HAP-1 (cell line): ENCODE results near the gene NPC2.
"Not testable (repeated sequence)": the region's sequence is repeated elsewhere in the genome, so short reads cannot be mapped to it uniquely, and the experiment has no call there.

Experiments
- DNase-seq, 2 experiments: peaks; one replicate each; pipeline ENCODE4 v3.0.0-alpha.2; 2016 to 2020; ENCODE audit warnings: low spot score in 2 of 2
- H3K27me3 ChIP-seq: fragments of 250-450 bp; sonication (Bioruptor Pico); 2 replicates; pipeline ENCODE4 v1.5.1; 2020; ENCODE audit warnings: low read depth, mild to moderate bottlenecking, moderate library complexity
- H3K36me3 ChIP-seq: fragments of 250-450 bp; sonication (Bioruptor Pico); replicated peaks from 2 replicates; pipeline ENCODE4 v1.5.1; 2020; ENCODE audit warnings: mild to moderate bottlenecking
- H3K4me1 ChIP-seq: fragments of 250-450 bp; sonication (Bioruptor Pico); 2 replicates; pipeline ENCODE4 v1.5.1; 2020; ENCODE audit warnings: mild to moderate bottlenecking
- H3K4me3 ChIP-seq: fragments of 250-450 bp; sonication (Bioruptor Pico); 2 replicates; pipeline ENCODE4 v1.5.1; 2020; ENCODE audit warnings: mild to moderate bottlenecking, moderate library complexity
- H3K9me3 ChIP-seq: fragments of 250-450 bp; sonication (Bioruptor Pico); 2 replicates; pipeline ENCODE4 v1.5.1; 2020; ENCODE audit warnings: mild to moderate bottlenecking, moderate library complexity
- in situ Hi-C: fragments of 300-500 bp; cut with MboI; formaldehyde crosslinking; loops from 3 replicates; pipeline ENCODE4 v1.14.3; 2020; ENCODE audit warnings: low sequenced_read_pairs, inconsistent platforms, mixed read lengths

NPC2 gene

DNA sequence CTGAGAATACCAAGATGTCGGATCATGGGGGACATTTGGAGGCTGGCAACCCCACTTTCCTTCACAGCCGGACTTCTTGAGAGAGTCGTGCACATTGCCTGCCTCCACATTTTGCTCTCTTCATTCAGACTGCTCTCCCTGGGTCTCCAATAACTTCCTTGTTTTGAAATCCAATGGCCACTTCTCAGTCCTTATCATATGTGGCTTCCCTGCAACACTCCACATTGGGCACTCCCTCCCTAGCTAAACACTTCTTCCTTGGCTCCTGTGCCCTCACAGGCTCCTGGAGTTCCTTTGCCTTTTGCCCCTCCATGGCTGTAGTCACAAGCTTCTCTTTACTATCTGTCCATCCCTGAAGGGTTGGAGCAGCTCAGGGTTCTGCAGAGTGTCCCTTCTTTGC lies 30.1 kb downstream of the NPC2 start:
- H3K27me3 ChIP-seq, result peaks cover 9% of the 10 kb centered on the region; the same call in 1 of the 2 replicates
- no peaks in the 10 kb centered on the region for H3K36me3 ChIP-seq
- H3K4me1 ChIP-seq, result no peaks in the 10 kb centered on the region
- H3K9me3 ChIP-seq, result no peaks in the 10 kb centered on the region
- in situ Hi-C loops, result no loop called here
- H3K4me3 ChIP-seq, result no peak overlapping the region
- no peak for DNase-seq

DNA sequence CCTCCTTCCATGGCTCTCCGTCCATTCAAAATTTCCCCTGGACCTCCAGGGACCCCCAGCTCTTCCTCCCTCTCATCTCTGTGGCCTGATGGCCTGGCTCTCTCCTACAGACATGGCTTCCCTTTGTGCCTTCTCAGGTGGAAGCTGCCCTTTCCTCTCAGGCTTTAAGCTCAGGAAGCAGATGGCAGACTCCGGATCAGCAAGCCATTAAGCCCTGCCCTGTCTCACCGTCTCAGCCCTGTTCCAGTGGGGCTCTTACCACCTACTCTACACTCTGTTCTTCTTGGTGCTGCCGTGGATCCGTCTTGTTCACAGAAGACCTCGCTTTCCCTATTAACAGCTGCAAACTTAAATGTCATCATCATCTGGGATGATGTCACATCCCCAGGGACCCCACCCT lies 33.1 kb downstream of the NPC2 start:
- DNase-seq, result no peak
- H3K4me3 ChIP-seq, result no peak overlapping the region
- no peaks in the 10 kb centered on the region for H3K4me1 ChIP-seq
- in situ Hi-C loops, result no loop called here
- peaks cover 7% of the 10 kb centered on the region; the same call in 1 of the 2 replicates for H3K27me3 ChIP-seq
- H3K36me3 ChIP-seq, result no peaks in the 10 kb centered on the region
- no peaks in the 10 kb centered on the region for H3K9me3 ChIP-seq

DNA sequence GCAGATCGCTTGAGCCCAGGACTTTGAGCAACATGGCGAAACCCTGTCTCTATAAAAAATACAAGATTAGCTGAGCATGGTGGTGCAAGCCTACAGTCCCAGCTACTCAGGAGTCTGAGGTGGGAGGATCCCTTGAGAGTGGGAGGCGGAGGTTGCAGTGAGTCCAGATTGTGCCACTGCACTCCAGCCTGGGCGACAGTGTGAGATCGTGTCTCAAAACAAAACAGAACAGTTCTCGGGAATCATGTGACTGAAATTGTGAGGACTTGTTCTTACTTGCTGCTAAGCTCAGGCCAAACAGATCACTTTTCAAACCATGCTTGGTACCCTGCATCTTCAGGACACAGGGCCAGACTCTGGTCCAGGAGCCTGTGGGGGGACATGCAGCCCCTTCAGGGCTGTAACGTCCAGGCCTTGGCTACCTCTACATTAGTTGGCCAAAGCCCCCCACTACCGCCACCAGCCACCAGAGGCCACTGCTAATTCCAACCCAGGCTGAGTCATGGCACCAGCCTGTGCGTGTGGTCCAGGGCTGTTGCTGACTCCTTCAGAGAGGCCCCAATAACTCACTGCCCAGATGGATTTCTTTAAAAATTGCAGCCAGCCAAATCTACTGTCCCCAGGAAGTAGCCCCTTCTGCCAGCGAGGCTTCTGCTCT lies 33.7 kb downstream of the NPC2 start:
- H3K27me3 ChIP-seq, result peaks cover 7% of the 10 kb centered on the region; the same call in 1 of the 2 replicates
- H3K4me1 ChIP-seq, result no peaks in the 10 kb centered on the region
- H3K9me3 ChIP-seq, result no peaks in the 10 kb centered on the region
- peak; percentile 4 to 71 for DNase-seq
- in situ Hi-C loops, result no loop called here
- H3K4me3 ChIP-seq, result no peak overlapping the region
- no peaks in the 10 kb centered on the region for H3K36me3 ChIP-seq

DNA sequence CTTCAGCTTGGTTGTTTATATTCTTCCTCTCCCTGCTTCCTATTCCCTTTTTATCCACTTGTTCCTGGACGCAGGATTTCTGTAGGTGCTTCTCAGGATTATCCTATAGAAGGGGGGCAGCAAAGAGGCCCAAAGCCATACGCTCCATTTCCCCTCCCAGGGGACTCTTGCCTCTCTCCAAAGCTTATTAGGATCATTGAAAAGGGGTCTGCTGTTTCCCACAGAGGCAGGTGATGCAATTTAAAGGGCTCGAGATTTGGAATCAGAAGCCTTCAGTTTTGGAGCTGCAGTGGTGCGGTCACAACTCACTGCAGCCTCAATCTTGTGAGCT lies 35.6 kb downstream of the NPC2 start:
- Histone ChIP-seq H3K4me1 (no peaks in the 10 kb centered on the region), H3K36me3 (no peaks in the 10 kb centered on the region), H3K9me3 (peaks cover 3% of the 10 kb centered on the region; the same call in 1 of the 2 replicates), H3K4me3 (no peak overlapping the region), H3K27me3 (peaks cover 5% of the 10 kb centered on the region; the same call in 1 of the 2 replicates)
- no peak for DNase-seq
- in situ Hi-C loops, result no loop called here

DNA sequence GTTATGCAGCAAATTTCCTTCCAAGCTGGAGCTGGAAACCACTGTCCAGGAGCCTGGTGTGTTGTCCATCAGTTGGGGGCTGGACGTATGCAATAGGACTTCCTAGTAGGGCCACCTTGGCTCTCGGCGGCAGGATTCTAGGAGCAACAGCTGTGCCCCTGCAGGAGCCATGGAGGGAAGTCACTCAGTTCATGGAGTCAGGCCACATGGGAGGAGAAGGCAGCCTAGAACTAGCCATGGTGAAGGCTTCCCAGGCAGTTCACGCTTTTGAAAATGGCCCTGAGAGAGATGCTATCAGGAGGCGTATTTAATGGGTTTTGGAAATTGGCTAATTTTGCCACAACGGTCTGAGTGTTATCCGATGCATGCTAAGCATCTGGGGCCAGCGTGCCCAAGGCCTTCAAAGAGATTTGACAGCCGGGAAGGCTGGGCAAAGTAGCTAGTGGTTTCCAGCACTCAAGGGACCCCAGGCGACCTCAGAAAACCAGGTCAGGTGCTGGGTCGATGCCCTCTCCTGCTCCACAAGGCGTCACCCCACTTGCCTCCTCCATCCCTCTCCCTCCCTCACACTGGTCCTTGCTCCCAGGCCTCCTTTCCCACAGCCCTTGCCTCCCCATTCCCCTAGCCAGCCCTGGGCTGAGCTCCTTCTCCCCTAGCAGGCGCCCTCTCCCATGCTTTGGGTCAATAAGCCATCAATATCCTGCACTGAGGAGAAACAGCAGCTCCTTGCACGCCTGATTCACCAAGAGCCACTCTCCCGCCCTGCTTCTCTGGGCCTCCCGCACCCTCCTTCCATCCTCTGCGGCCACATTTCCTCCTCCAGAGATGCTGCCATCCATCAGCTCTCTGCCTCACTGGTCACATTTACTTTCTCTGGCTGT lies 36.2 kb downstream of the NPC2 start:
- Histone ChIP-seq H3K36me3 (no peaks in the 10 kb centered on the region), H3K4me3 (no peak overlapping the region), H3K27me3 (peaks cover 5% of the 10 kb centered on the region; the same call in 1 of the 2 replicates), H3K9me3 (peaks cover 3% of the 10 kb centered on the region; the same call in 1 of the 2 replicates), H3K4me1 (no peaks in the 10 kb centered on the region)
- in situ Hi-C loops, result no loop called here
- no peak for DNase-seq

DNA sequence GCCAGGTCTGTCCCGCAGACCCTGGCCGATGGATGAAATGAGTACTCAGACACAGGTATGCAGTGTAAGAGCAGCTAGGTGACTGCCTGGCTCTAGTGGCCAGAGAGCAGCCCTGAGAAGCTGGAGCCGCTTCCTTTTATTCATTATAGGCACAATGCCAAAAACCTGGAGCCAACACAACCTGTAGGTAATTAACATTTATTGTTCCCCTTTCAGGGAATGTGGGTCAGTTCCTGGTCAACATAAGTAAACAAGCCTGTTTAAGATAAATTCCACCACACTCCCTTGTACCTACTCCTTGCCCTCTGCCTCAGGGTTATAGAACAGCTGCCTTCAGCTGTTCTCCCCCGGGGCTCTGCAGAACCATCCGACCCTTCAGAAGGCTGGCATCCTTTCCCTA lies 38.7 kb downstream of the NPC2 start:
- H3K27me3 ChIP-seq, result peaks cover 15% of the 10 kb centered on the region
- DNase-seq, H3K4me3 ChIP-seq, in situ Hi-C loops, H3K9me3 ChIP-seq, H3K4me1 ChIP-seq, H3K36me3 ChIP-seq: not testable (repeated sequence)

DNA sequence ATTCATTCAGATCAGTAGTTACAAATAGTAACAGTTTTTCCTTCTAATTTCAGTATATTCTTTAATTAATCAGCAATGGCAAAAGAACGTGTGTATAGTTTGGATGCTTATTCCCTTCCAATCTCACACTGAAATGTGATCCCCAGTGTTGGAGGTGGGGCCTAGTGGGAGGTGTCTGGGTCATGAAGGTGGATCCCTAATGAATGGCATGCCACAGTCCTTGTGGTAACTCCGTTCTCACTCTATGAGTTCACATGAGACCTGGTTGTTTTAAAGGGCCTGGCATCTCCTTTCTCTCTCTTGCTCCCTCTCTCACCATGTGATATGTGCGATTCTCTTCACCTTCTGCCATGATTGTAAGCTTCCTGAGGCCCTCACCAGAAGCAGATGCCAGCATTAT lies 48.2 kb downstream of the NPC2 start:
- H3K4me1 ChIP-seq, result no peaks in the 10 kb centered on the region
- peaks cover 16% of the 10 kb centered on the region for H3K27me3 ChIP-seq
- no peak overlapping the region for H3K4me3 ChIP-seq
- in situ Hi-C loops, result no loop called here
- no peaks in the 10 kb centered on the region for H3K9me3 ChIP-seq
- no peak for DNase-seq
- no peaks in the 10 kb centered on the region for H3K36me3 ChIP-seq

DNA sequence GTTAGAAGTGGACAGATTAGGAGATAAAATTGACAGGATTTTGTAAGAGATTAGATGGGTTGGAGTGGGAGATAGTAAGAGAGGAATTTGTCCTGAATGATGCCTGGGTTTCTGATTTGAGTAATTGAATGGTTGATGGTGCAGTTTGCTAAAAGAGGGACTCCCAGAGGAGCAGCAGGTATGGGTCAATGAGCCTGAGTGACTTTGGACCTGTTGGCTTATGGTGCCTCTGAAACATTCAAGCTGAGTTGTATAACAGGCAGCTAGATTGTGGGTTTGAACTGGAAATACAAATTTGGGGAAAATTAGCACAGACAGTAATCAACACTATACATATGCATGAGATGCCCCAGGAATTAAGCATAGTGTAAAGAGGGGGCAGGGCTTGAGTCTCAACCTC lies 50.3 kb downstream of the NPC2 start:
- in situ Hi-C loops, result no loop called here
- no peak for DNase-seq
- Histone ChIP-seq H3K36me3 (no peaks in the 10 kb centered on the region), H3K4me3 (no peak overlapping the region), H3K27me3 (peaks cover 9% of the 10 kb centered on the region), H3K4me1 (no peaks in the 10 kb centered on the region), H3K9me3 (no peaks in the 10 kb centered on the region)

DNA sequence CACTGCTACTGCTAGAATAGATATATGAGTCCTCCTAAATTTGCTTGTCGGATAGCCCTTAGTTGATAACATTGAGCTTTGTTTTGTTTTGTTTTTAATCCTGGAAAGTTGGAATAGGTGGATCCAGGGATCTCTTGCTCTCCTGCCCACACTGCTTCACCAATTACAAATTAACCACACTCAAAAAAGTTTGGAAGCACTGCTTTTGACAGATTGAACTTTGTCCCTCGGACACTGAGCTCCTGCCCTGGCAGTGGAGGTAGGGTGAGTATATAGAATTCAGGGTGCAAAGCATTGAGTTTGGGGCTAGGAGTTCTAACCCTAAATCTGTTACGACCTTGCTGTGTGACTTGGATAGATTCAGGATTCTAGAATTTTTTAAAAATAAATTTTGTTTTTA lies 52.0 kb downstream of the NPC2 start:
- Histone ChIP-seq H3K27me3 (peaks cover 9% of the 10 kb centered on the region), H3K4me1 (no peaks in the 10 kb centered on the region), H3K36me3 (no peaks in the 10 kb centered on the region), H3K4me3 (no peak overlapping the region), H3K9me3 (no peaks in the 10 kb centered on the region)
- DNase-seq, result no peak
- in situ Hi-C loops, result no loop called here

DNA sequence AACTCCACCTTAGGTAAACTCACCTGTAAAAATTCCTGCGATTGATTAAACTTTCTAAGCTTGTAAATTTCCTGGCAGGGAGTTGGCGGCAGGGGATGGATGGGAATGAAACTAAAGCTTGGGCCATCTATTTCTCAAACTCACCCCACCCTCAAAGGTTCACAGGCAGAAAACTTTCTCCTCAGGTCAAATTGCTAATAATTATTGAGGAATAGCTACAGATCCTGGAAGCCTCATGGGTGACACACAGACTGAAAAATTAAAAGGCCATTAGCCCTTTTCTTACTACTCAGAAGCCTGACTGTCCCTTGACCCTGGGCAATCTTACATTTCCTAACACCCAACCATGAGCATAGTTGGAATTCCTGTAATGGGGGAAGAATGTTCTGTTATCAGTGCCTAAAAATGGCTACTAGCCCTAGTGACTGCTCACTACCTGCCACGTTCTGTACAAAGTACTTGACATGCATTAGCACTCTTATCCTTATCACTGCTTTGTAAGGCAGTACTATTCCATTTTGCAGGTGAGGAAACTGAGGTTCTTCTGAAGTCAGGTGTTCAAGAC lies 54.7 kb downstream of the NPC2 start:
- in situ Hi-C loops, result no loop called here
- Histone ChIP-seq H3K4me3 (no peak overlapping the region), H3K9me3 (no peaks in the 10 kb centered on the region), H3K36me3 (no peaks in the 10 kb centered on the region), H3K27me3 (peaks cover 14% of the 10 kb centered on the region), H3K4me1 (no peaks in the 10 kb centered on the region)
- DNase-seq, result no peak

DNA sequence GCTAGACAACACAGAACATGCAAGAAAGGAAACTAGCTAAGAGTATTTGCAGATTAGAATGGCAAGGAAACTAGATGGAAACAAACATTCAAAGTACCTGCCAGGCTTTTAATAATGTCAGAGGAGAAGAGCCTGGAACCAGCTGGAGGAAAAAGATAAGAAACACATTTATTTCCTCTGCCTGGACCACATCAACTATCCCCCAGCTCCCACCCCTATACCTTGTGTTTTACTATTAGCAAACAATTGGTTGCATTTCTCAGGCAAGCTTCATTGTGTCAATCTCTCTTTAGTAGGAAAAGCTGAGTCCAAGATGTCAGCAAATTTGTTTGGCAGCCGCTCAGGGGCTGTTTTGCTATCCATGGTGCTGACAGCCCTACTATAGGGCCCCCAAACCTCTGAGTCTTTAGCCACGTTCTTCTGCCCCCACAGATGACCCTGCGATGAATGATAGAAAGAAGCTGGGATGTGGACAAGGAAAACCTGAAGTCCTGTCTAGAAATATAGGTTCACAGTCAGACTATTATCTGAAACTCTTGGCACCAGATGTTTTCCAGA lies 55.5 kb downstream of the NPC2 start:
- H3K9me3 ChIP-seq, result no peaks in the 10 kb centered on the region
- no peaks in the 10 kb centered on the region for H3K4me1 ChIP-seq
- no peaks in the 10 kb centered on the region for H3K36me3 ChIP-seq
- in situ Hi-C loops, result no loop called here
- DNase-seq, result no peak
- no peak overlapping the region for H3K4me3 ChIP-seq
- peaks cover 11% of the 10 kb centered on the region for H3K27me3 ChIP-seq

DNA sequence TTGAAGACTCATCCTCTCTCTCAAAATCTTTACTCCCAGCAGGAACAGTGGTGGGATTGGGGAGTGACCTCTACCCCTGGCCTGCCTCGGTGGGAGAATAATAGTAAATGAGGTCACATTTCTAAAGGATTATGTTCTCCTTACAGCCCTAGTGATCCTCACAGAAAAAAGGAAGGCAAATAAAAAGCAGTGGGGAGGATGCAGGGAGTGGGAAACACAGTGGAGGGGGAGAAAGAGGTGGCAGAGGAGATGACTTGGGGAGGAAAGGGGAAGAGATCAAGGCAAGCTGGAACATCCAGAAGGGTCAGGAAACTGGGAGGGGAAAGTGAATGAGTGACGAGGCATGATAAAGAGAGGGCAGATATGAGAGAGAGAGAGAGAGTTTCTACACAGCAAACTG lies 58.8 kb downstream of the NPC2 start:
- H3K36me3 ChIP-seq, result no peaks in the 10 kb centered on the region
- no peaks in the 10 kb centered on the region for H3K9me3 ChIP-seq
- H3K27me3 ChIP-seq, result peaks cover 14% of the 10 kb centered on the region
- in situ Hi-C loops, result no loop called here
- H3K4me3 ChIP-seq, result no peak overlapping the region
- H3K4me1 ChIP-seq, result no peaks in the 10 kb centered on the region
- DNase-seq, result no peak

DNA sequence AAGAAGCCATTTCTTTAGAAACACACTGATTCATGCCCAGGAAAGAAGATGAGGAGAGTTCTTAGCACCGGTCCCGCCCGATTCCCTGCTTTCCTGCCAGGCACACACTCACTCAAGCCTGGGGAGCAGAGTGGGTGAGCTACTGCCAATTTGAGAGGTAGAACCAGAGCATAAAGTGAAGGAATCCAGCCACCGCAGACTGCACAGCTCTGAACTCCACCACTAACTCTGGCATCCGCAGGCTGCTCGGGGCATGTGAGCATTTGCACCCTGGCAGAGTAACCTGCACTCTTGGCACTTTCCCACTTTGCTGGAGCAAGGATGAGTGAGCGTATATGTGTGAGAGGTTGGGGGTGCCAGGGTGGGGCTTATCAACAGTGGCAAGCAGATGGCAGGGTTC lies 63.1 kb downstream of the NPC2 start:
- no peaks in the 10 kb centered on the region for H3K9me3 ChIP-seq
- H3K4me1 ChIP-seq, result no peaks in the 10 kb centered on the region
- in situ Hi-C loops, result no loop called here
- H3K4me3 ChIP-seq, result no peak overlapping the region
- no peaks in the 10 kb centered on the region for H3K36me3 ChIP-seq
- no peak for DNase-seq
- H3K27me3 ChIP-seq, result peaks cover 16% of the 10 kb centered on the region
